C4-2B (cell line): ENCODE results near the gene ATP5PF.

ENCODE experiments used
- CTCF ChIP-seq: fragments of 450-650 bp; conservative IDR thresholded peaks from 2 replicates; pipeline ENCODE4 v1.5.1; 2017; ENCODE audit warnings: mild to moderate bottlenecking
- ZFX ChIP-seq: fragments of 450-650 bp; IDR thresholded peaks from 2 replicates; pipeline ENCODE4 v1.6.1; 2017

- TF ChIP-seq CTCF (no peak), ZFX (no peak)
Measured at GRCh38 chr21:25676451-25676850, 58.3 kb downstream of the ATP5PF start.
